H1 (cell line): Measurements from ENCODE around the gene STARD3NL. TPM values are rescaled to one million over a fixed set of nuclear protein-coding genes. Genes with fewer than 3 reads are reported as not detected.

Experiments
- CTCF ChIA-PET: fragments of 300-600 bp; sonication (Branson Sonifier 250); formaldehyde crosslinking; loops from one replicate; lab custom pipeline; 2021; ENCODE audit not compliant: partially characterized antibody; lab: Charles Lee
- POLR2A ChIA-PET: fragments of 300-600 bp; sonication (Branson Sonifier 250); formaldehyde crosslinking; loops from one replicate; lab custom pipeline; 2021; ENCODE audit warnings: inconsistent platforms; ENCODE audit not compliant: partially characterized antibody; lab: Charles Lee
- DNase-seq, 2 experiments: peaks; one replicate each; pipeline versions ENCODE4 v3.0.0 to v3.0.0-alpha.2; 2010 to 2022; ENCODE audit warnings: low spot score in 2 of 2, low read depth in 1 of 2, mixed read lengths in 1 of 2
- FAIRE-seq: peaks from 2 replicates; lab custom pipeline; 2011; peaks lifted over from hg19 to GRCh38; lab: Jason Lieb, UNC
- H2AFZ ChIP-seq: 2 replicates; pipeline ENCODE4 v1.8.1; 2012; ENCODE audit warnings: low read length, inconsistent platforms
- H2AK5ac ChIP-seq: 2 replicates; pipeline ENCODE4 v1.6.1; 2013; ENCODE audit warnings: low read depth, low read length
- H2BK120ac ChIP-seq: replicated peaks from 2 replicates; pipeline ENCODE3; 2013; ENCODE audit warnings: low read depth, low read length, inconsistent platforms
- H2BK12ac ChIP-seq: 2 replicates; pipeline ENCODE4 v1.6.1; 2013; ENCODE audit warnings: low read depth, low read length
- H2BK15ac ChIP-seq: 2 replicates; pipeline ENCODE4 v1.6.1; 2013; ENCODE audit warnings: low read length
- H2BK20ac ChIP-seq: 2 replicates; pipeline ENCODE4 v1.6.1; 2013; ENCODE audit warnings: low read length
- H2BK5ac ChIP-seq: 2 replicates; pipeline ENCODE4 v1.6.1; 2013; ENCODE audit warnings: low read depth, low read length
- H3K14ac ChIP-seq: 2 replicates; pipeline ENCODE4 v1.6.1; 2013; ENCODE audit warnings: inconsistent platforms; ENCODE audit not compliant: insufficient read length
- H3K18ac ChIP-seq: 2 replicates; pipeline ENCODE4 v1.6.1; 2013; ENCODE audit warnings: low read length; ENCODE audit errors: extremely low read depth
- H3K23ac ChIP-seq: 2 replicates; pipeline ENCODE4 v1.6.1; 2013; ENCODE audit warnings: inconsistent platforms; ENCODE audit not compliant: insufficient read length
- H3K23me2 ChIP-seq: 2 replicates; pipeline ENCODE4 v1.6.1; 2013; ENCODE audit warnings: low read depth, low read length
- H3K27ac ChIP-seq: 2 replicates; pipeline ENCODE4 v1.6.1; 2011; ENCODE audit warnings: low read depth, low read length, inconsistent platforms
- H3K27me3 ChIP-seq, 4 experiments: replicated peaks in 1 of 4; 1 replicate in 1 of 4; 2 replicates in 3 of 4; pipeline versions ENCODE4 v1.6.1 to v1.8.1; 2011 to 2013; ENCODE audit warnings: low read length in 3 of 4, mild to moderate bottlenecking in 3 of 4, inconsistent platforms in 2 of 4, mixed read lengths in 2 of 4, moderate library complexity in 1 of 4; ENCODE audit not compliant: control insufficient read depth in 3 of 4, insufficient read depth in 3 of 4; ENCODE audit errors: extremely low read depth in 1 of 4
- H3K36me3 ChIP-seq, 4 experiments: 2 replicates each; pipeline versions ENCODE4 v1.6.1 to v1.8.1; 2011 to 2013; ENCODE audit warnings: mild to moderate bottlenecking in 4 of 4, low read length in 3 of 4, moderate library complexity in 2 of 4, control low read depth in 1 of 4, inconsistent platforms in 1 of 4; ENCODE audit not compliant: insufficient read depth in 4 of 4, control insufficient read depth in 2 of 4
- H3K4ac ChIP-seq: replicated peaks from 2 replicates; pipeline ENCODE3; 2013; ENCODE audit warnings: low read length, low read depth, mixed read lengths, inconsistent platforms; ENCODE audit not compliant: insufficient read length
- H3K4me1 ChIP-seq, 4 experiments: replicated peaks in 1 of 4; 1 replicate in 1 of 4; 2 replicates in 3 of 4; pipeline versions ENCODE4 v1.6.1 to v1.8.1; 2011 to 2013; ENCODE audit warnings: low read length in 3 of 4, inconsistent platforms in 2 of 4, mixed read lengths in 1 of 4; ENCODE audit not compliant: insufficient read depth in 4 of 4, control insufficient read depth in 3 of 4
- H3K4me2 ChIP-seq, 2 experiments: 2 replicates each; pipeline versions ENCODE4 v1.6.1 to v1.8.1; 2011 to 2013; ENCODE audit warnings: low read depth in 2 of 2, low read length in 2 of 2, control low read depth in 1 of 2, inconsistent platforms in 1 of 2, mild to moderate bottlenecking in 1 of 2; ENCODE audit not compliant: insufficient read depth in 1 of 2
- H3K4me3 ChIP-seq, 4 experiments: fragments of 200-600, 300-600 bp in 1 of 4; sonication (generic), shearing (Covaris generic), sonication (Bioruptor Twin) in 1 of 4; 2 replicates each; pipeline versions ENCODE4 v1.5.1 to v1.8.1; 2011 to 2016; ENCODE audit warnings: low read length in 4 of 4, low read depth in 3 of 4, control low read depth in 2 of 4, inconsistent platforms in 2 of 4, mild to moderate bottlenecking in 2 of 4, mixed read lengths in 1 of 4, moderate library complexity in 1 of 4; ENCODE audit not compliant: insufficient read depth in 2 of 4; ENCODE audit errors: extremely low read depth in 1 of 4
- H3K56ac ChIP-seq: replicated peaks from 2 replicates; pipeline ENCODE3; 2013; ENCODE audit warnings: low read depth, mild to moderate bottlenecking, mixed read lengths, low read length, inconsistent platforms; ENCODE audit not compliant: insufficient read length
- H3K79me1 ChIP-seq: 2 replicates; pipeline ENCODE4 v1.6.1; 2013; ENCODE audit warnings: low read depth, low read length, control low read depth
- H3K79me2 ChIP-seq, 2 experiments: 2 replicates each; pipeline versions ENCODE4 v1.6.1 to v1.8.1; 2012 to 2013; ENCODE audit warnings: low read length in 2 of 2, mild to moderate bottlenecking in 2 of 2, inconsistent platforms in 1 of 2; ENCODE audit not compliant: insufficient read depth in 2 of 2, control insufficient read depth in 1 of 2
- H3K9ac ChIP-seq, 4 experiments: replicated peaks in 1 of 4; 1 replicate in 1 of 4; 2 replicates in 3 of 4; pipeline versions ENCODE4 v1.6.1 to v1.8.1; 2011 to 2013; ENCODE audit warnings: low read depth in 3 of 4, low read length in 3 of 4, control low read depth in 2 of 4, mild to moderate bottlenecking in 2 of 4, moderate library complexity in 2 of 4, inconsistent platforms in 1 of 4; ENCODE audit errors: extremely low read depth in 1 of 4
- H3K9me3 ChIP-seq, 2 experiments: 2 replicates each; pipeline versions ENCODE4 v1.6.1 to v1.8.1; 2012 to 2013; ENCODE audit warnings: mild to moderate bottlenecking in 2 of 2, moderate library complexity in 2 of 2, control low read depth in 1 of 2, inconsistent platforms in 1 of 2, low read depth in 1 of 2, low read length in 1 of 2, mixed read lengths in 1 of 2; ENCODE audit not compliant: insufficient read depth in 2 of 2
- H4K20me1 ChIP-seq, 2 experiments: replicated peaks in 1 of 2; 2 replicates each; pipeline versions ENCODE3 to v1.8.1; 2011 to 2013; ENCODE audit warnings: inconsistent platforms in 2 of 2, low read length in 2 of 2, mild to moderate bottlenecking in 1 of 2; ENCODE audit not compliant: insufficient read depth in 2 of 2, control insufficient read depth in 1 of 2
- H4K5ac ChIP-seq: 2 replicates; pipeline ENCODE4 v1.6.1; 2013; ENCODE audit warnings: low read length, low read depth, mixed read lengths, inconsistent platforms; ENCODE audit not compliant: insufficient read length
- H4K8ac ChIP-seq: 2 replicates; pipeline ENCODE4 v1.8.0; 2013; ENCODE audit warnings: mild to moderate bottlenecking, moderate library complexity, low read length, inconsistent platforms; ENCODE audit not compliant: insufficient read depth; ENCODE audit errors: extremely low read depth
- H4K91ac ChIP-seq: replicated peaks from 2 replicates; pipeline ENCODE3; 2013; ENCODE audit warnings: low read length, mixed read lengths, inconsistent platforms; ENCODE audit not compliant: insufficient read length
- HDAC2 ChIP-seq, 2 experiments: fragments of 300-600 bp in 1 of 2; sonication (generic) in 1 of 2; IDR thresholded peaks; 2 replicates each; pipeline ENCODE4 v1.6.1; 2011 to 2012; ENCODE audit warnings: low read depth in 2 of 2, low read length in 2 of 2, mild to moderate bottlenecking in 2 of 2, moderate library complexity in 2 of 2, borderline replicate concordance in 1 of 2, inconsistent platforms in 1 of 2
- TEAD4 ChIP-seq: IDR thresholded peaks from 2 replicates; pipeline ENCODE4 v1.6.1; 2012; ENCODE audit warnings: low read depth, low read length, inconsistent platforms, mixed read lengths
- polyA plus RNA-seq, 7 experiments: library from polyadenylated mRNA; depleted of rRNA in 3 of 7; stranded (reverse) in 5 of 7; unstranded in 2 of 7; fragments of >200 nt in 5 of 7; fragments of 200-250 nt in 2 of 7; gene quantifications; 1 replicate in 5 of 7; 2 replicates in 1 of 7; 4 replicates in 1 of 7; pipeline versions ENCODE4 v1.2.1 to v1.2.3, GENCODE V29; 2011 to 2013; ENCODE audit warnings: missing spikeins in 2 of 7, mixed read lengths in 2 of 7
- total RNA-seq: library from RNA; stranded (reverse); fragmentation: NEBNext Ultra II Directional; extraction: Animal tissue kit (Norgen Biotek cat#: 25700); gene quantifications from 2 replicates; pipeline ENCODE4 v1.2.1, GENCODE V29; 2021

Gene STARD3NL
- total and polyA plus RNA-seq, 2 of the 8 experiments (the other 6 are each of a cell fraction or from before 2014, with no cell fraction given): 27.1 to 40.5 TPM

GRCh38 chr7:38198366-38198765 lies 20.3 kb downstream of the STARD3NL start:
- CTCF ChIA-PET: interaction anchor here (0.5 to 7.6 kb wide), 11 partner anchors 9 to 282 kb away, joined by 3 to 54 read pairs (median 3); partner anchors contain the start of genes SFRP4 and STARD3NL
- peaks cover 0 to 52% of the 10 kb centered on the region in 2 experiments; a peak in 3 of 4 replicates for H3K79me2 ChIP-seq
- TF ChIP-seq HDAC2 (IDR thresholded peaks at IDR 0.05; ENCODE audit: borderline replicate concordance in 1 of 2, low read depth in 2 of 2, low read length in 2 of 2) (no peak), TEAD4 (no peak)

More at GRCh38 chr7:38198366-38198765, 20.3 kb downstream of the STARD3NL start:
- H2BK15ac ChIP-seq: no peak overlapping the region
- H3K4me3 ChIP-seq: no peak overlapping the region
- no peak overlapping the region for H3K56ac ChIP-seq
- no peak overlapping the region for H2BK20ac ChIP-seq
- no peak overlapping the region for H4K5ac ChIP-seq
- H3K27ac ChIP-seq: no peak overlapping the region
- no peaks in the 10 kb centered on the region for H3K27me3 ChIP-seq
- no peaks in the 10 kb centered on the region for H3K23me2 ChIP-seq
- DNase-seq: no peak
- H3K9me3 ChIP-seq: no peaks in the 10 kb centered on the region
- H3K9ac ChIP-seq: no peak overlapping the region
- no peaks in the 10 kb centered on the region; the same call in 1 of the 2 replicates for H3K79me1 ChIP-seq
- no peak for FAIRE-seq
- POLR2A ChIA-PET: no interaction called here
- H2AK5ac ChIP-seq: no peak overlapping the region
- no peak overlapping the region for H2BK5ac ChIP-seq
- H4K20me1 ChIP-seq: peaks cover 2 to 10% of the 10 kb centered on the region in 2 experiments
- H3K23ac ChIP-seq: no peak overlapping the region
- no peak overlapping the region for H2BK120ac ChIP-seq
- no peak overlapping the region for H4K8ac ChIP-seq
- no peak overlapping the region for H3K4ac ChIP-seq
- no peaks in the 10 kb centered on the region for H3K36me3 ChIP-seq
- H3K18ac ChIP-seq: no peak overlapping the region
- no peak overlapping the region for H2BK12ac ChIP-seq
- H2AFZ ChIP-seq: no peak overlapping the region
- no peak overlapping the region for H3K4me2 ChIP-seq
- H3K14ac ChIP-seq: no peak overlapping the region
- H4K91ac ChIP-seq: no peak overlapping the region
- peaks cover 0 to 6% (median 3%) of the 10 kb centered on the region in 4 experiments; a peak in 2 of 7 replicates for H3K4me1 ChIP-seq
